Measurements from ENCODE around the gene SMG9.

SMG9 gene

GRCh38 chr19:43719918-43720317 lies 34.8 kb downstream of the SMG9 start:
- no peak for DNase-seq

GRCh38 chr19:43719378-43719868 lies 35.3 kb downstream of the SMG9 start:
- no peak for DNase-seq

- DNase-seq = no peak
Measured at GRCh38 chr19:43718627-43719377, 36.0 kb downstream of the SMG9 start.

- no peak for DNase-seq
Measured at GRCh38 chr19:43715776-43716175, 39.0 kb downstream of the SMG9 start, which contains the start of gene IRGC. Gene IRGC, plus strand, starts transcription at chr19:43716076. Its CDS starts 2,483 bp downstream, at chr19:43718559.

DNA sequence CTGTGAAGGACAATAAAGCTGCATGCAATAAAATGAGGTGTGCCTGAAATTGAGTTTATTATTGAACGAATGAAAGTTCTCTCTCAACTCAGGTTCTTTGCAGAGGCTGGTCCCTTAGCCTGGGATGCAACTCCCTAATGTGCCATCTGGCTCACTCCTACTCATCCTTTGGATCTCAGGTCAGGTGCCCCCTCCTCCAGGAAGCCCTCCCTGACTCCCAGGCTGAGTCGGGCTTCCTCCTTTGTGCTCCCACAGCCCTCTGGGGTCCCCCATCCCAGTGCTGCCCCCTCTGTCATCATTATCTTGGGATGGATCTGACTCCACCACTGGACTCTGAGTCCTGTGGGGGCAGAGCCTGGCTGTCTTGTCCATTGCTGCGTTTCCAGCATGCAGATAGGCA lies 41.6 kb downstream of the SMG9 start:
- DNase-seq = no peak

GRCh38 chr19:43711751-43712355 lies 42.9 kb downstream of the SMG9 start:
- no peak for DNase-seq

- no peak for DNase-seq
Measured at GRCh38 chr19:43708716-43709115, 46.0 kb downstream of the SMG9 start.

DNA sequence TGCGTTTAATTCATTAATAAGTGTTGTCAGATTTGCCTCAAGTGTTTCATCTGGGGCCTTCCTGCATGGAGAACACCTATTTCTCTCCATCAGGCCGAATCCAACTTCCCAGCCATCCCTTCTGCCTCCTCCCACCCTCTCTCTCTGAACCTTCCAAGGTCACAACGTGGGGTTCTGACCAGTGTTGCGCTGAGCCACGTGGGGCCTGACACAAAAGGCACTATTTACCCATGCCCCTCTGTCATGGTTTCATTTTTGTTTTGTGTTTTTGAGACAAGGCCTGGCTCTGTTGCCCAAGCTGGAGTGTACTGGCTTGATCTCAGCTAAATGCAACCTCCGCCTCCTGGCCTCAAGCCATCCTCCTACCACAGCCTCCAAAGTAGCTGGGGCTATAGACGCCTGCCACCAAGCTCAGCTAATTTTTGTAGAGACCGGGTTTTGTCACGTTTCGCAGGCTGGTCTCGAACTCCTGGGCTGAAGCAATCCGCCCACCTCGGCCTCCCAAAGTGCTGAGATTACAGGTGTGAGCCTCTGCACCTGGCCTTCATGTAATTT lies 47.5 kb downstream of the SMG9 start:
- DNase-seq = no peak

GRCh38 chr19:43705729-43706128 lies 49.0 kb downstream of the SMG9 start:
- no peak for DNase-seq

- DNase-seq = no peak
Measured at GRCh38 chr19:43704002-43704705, 50.6 kb downstream of the SMG9 start.

DNA sequence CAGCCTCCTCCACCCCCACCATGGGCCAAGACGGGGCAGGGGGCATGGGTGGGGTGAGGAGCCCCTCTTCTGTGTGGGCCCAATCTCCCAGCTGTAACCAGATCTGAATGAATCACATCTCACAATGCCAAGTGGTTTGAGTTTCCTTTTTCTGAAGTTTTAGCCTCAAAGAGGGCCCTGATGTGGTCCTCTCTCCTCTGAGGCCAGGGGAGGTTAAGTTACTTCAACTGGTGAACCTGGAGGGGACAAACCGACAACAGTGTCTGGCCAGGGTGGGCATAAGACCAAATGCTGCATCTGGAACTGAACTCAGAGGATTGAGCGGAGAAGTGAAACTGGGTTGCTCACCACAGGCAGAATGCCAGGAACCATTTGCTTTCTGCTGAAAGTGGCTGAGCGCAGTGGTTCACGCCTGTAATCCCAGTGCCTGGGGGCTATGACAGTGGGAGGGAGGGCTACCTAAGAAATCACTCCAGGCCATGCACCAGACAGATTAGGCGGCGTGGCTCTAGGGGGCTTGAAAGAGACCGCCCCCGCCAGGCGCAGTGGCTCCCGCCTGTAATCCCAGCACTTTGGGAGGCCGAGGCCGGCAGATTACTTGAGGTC lies 54.3 kb downstream of the SMG9 start:
- no peak for DNase-seq

DNA sequence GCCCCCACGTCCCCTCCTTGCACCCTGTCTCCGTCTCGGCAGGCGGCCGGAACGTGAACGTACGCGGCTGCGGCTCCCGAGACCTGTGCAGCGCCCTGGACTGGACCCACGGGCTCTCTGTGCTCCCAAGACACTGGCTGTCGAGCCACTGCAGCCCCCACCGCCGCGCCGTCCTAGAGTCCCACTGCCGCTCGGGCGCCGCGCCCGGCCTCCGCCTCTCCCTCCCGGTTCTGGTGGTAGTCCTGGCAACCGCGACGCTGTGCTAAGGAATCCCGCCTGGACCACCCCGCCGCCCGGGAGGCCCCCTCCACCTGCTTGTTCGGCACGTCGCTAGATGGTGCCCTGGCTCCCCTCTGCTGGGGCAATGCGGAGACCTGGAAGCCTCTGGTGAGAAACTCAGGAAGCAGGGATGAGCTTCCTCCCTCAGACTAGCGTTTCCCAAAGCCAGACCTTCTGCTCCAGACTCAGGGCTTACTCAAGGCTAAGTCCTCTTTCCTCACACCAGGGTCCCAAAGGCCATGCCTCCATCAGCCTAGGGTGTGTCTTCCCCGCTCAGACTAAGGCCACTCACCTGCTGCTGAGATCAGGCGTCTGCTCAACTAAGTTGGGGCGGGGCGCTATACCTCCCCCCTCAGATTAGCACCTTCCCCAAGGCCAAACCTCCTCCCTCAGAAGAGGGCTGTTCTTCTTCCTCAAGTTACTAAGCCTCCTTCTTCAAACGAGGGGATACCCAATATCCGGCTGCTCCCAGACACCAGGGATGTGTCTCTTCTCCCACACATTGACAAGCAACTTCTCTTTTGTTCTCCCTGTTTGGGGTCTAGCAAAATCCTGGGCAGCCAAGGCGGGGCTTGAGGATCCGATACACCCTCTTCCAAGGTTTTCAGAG lies 55.0 kb downstream of the SMG9 start:
- peak; percentile 7 for DNase-seq

DNA sequence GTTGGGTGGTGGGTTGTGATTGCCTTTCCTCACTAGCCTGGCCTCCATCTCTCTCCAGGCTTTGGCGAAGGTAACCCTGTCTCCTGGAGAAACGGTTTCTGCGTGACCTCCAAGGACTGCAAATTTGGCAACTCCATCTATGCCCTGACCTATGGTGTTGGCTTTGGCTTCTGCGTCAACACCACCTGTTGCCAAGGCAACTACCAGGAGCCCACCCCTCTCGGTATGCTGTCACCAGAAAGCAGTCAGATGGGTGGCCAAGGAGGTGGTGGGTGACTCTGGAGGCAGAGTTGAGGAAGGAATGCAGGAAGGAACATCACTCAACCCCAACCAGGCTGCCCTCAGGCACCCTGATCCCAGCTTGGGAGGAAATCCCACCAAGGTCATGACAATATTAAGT lies 57.5 kb downstream of the SMG9 start:
- DNase-seq = no peak

DNA sequence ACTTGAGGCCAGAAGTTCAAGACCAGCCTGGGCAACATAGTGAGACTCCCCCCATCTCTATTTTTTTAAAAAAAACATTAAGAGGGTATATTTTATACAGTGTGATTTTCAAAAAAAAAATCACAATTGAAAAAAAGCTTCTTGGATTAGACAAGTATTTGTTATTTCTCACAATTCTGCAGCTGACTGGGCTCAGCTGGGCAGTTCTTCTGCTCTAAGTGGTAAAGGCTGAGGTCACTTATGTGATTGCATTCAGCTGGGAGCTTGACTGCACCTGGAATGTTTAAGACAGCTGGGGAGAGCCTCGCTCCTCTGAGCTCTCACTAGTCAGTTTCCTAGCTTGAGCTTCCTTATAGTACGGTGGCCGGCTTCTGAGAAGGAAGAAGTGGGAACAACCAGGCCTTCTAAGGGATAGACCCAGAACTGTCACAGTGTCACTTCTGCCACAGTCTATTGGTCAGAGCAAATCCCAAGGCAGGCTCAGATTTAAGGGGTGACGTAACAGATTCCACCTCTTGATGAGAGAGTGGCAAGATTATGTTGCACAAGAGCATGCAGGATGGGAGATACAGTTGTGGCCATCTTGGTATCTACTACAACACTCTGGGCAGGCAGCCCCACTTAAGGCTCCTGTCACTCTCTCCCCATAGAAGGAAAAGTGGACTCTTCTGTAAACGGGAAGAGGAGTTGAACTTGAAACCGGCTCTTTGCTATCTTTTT lies 58.6 kb downstream of the SMG9 start:
- DNase-seq = no peak

GRCh38 chr19:43694553-43694952 lies 60.2 kb downstream of the SMG9 start:
- no peak for DNase-seq

DNA sequence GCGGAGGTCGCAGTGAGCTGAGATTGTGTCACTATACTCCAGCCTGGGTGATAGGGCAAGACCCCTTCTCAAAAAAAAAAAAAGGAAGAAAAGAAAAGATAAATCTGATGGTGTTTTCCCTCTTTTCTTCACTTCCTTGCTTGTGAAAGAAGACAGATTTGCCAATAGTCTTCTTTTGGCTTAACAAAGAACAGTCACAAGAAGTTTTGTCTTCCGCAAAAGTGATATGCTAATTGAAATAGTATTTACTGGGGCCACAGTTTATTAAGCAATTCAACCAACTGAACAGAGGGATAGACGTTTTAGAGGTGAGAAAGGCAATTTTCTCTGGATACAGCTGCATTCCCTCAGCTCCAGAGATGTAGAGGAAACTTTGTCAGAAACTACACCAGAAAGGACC lies 61.9 kb downstream of the SMG9 start:
- DNase-seq = no peak

DNA sequence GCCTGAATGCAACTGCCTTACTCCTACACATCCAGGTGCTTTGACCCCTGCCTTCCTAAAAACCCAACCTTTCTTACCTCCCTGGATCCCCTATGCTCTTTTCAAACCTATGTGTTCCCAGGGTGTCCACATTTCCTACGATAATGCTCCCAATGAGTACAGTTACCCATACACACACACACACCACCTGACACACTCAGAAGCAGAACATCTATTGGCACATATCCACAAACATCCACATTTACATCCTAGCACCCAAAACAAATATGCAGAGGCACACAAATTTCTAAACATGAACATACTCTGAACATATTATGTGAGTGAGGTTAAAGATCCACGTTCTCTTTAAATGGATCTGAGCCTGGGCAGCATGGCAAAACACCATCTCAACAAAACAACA lies 62.4 kb downstream of the SMG9 start:
- DNase-seq = no peak

DNA sequence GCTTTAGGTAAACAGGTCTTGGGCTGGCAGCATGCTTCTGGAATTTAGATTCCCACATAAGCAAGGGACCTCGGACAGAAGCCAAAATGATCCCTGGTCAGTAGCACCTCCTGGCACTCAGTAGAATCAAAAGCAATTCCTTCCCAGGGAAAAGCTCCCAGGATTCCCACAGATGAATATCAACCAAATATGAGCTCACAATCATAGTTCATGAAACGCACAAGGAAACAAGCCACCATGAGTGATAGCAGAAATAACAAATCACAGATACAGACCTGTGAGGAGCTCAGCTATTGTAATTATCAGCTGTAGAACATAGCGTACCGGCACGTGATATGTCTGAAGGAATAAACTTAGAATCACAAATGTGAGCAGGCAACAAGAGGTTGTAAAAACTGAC lies 63.0 kb downstream of the SMG9 start:
- DNase-seq = no peak

GRCh38 chr19:43690890-43691289 lies 63.9 kb downstream of the SMG9 start:
- no peak for DNase-seq

DNA sequence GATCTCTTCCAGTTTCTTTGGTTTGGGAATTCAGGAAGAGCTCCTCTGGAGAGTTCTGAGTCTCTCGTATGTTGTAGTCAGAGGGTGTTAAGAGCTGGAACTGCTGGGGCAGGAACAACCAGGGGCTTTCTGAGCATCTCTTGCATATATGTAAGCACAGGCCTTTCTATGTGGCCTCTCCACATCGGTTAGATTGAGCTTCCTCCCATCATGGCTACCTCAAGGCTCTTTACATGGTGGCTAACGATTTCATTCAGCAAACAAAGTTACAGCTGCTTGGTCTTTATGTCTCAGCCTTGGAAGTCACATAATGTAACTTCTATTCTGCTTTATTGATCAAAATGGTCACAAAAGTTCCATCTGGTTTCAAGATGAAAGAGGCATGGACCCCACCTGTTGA lies 64.3 kb downstream of the SMG9 start:
- DNase-seq = no peak

DNA sequence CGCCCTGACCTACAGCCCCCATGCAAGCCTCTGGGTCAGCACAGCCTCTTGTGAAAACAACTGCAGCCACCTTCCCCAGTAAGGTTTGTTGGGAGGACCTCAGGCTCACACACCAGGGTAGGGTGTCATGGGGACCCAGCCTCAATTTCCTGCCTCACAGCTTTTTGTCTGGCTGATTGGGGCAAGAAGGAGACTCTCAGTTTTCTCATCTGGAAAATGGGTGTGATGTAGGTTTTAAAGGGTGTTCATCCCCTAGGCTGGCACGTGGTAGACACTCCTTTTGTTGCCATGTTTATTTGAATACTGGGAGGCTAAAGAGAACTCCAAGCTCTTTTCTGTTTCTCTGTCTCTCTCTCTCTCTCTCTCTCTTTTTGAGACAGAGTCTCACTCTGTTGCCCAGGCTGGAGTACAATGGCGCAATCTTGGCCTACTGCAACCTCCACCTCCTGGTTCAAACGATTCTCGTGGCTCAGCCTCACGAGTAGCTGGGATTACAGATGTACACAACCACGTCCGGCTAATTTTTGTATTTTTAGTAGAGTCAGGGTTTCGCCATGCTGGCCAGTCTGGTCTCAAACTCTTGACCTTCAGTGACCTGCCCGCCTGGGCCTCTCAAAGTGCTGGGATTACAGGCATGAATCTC lies 66.6 kb downstream of the SMG9 start:
- DNase-seq = no peak
